Heart right ventricle (tissue), 16 donors: ENCODE results near the gene PRUNE1. TPM values are rescaled to one million over a fixed set of nuclear protein-coding genes. Genes with fewer than 3 reads are reported as not detected.

Experiments
- ATAC-seq, 8 donors: fragments of 200-7000 bp; cut with Tn5 transposase; one replicate each; pipeline ENCODE4 v1.9.1; 2020; ENCODE audit warnings: mild to moderate bottlenecking in 8 of 8, moderate library complexity in 8 of 8, moderate number of reproducible peaks in 1 of 8
- DNase-seq, 2 donors: peaks; one replicate each; pipeline ENCODE4 v3.0.0-alpha.2; 2020
- H3K27ac ChIP-seq, 10 donors: fragments of 200-600 bp; sonication (generic) in 2 of 10; one replicate each; pipeline versions ENCODE4 v1.5.0 to v1.8.0; 2020 to 2022; ENCODE audit warnings: mild to moderate bottlenecking in 3 of 10
- H3K27me3 ChIP-seq, 7 donors: fragments of 200-600 bp; one replicate each; pipeline ENCODE4 v1.8.0; 2021 to 2022; ENCODE audit warnings: mild to moderate bottlenecking in 2 of 7
- H3K36me3 ChIP-seq, 9 donors: fragments of 200-600 bp; sonication (generic) in 1 of 9; one replicate each; pipeline versions ENCODE4 v1.5.0 to v1.8.0; 2020 to 2022; ENCODE audit warnings: mild to moderate bottlenecking in 2 of 9
- H3K4me1 ChIP-seq, 9 donors: fragments of 200-600 bp; sonication (generic) in 1 of 9; one replicate each; pipeline versions ENCODE4 v1.5.0 to v1.8.0; 2020 to 2022; ENCODE audit warnings: mild to moderate bottlenecking in 4 of 9
- H3K4me3 ChIP-seq, 10 donors: fragments of 200-600 bp; sonication (generic) in 2 of 10; one replicate each; pipeline versions ENCODE4 v1.5.0 to v1.8.0; 2020 to 2022; ENCODE audit warnings: mild to moderate bottlenecking in 7 of 10, moderate library complexity in 2 of 10
- H3K9me3 ChIP-seq, 11 donors: fragments of 200-600 bp in 10 of 11; sonication (generic) in 2 of 11; one replicate each; pipeline versions ENCODE4 v1.5.0 to v1.8.0; 2013 to 2022; ENCODE audit warnings: mild to moderate bottlenecking in 2 of 11, control low read depth in 1 of 11, moderate library complexity in 1 of 11
- CTCF ChIP-seq, 9 donors: fragments of 200-600 bp; sonication (generic) in 2 of 9; IDR thresholded peaks; one replicate each; pipeline versions ENCODE4 v1.5.0 to v1.8.0; 2021 to 2022; ENCODE audit warnings: antibody characterized with exemption in 9 of 9, mild to moderate bottlenecking in 5 of 9, moderate library complexity in 1 of 9
- WGBS, 2 donors: extraction: QIAGEN DNeasy Blood & Tissue Kit; methylation state at CpG; one replicate each; pipeline ENCODE4 v1.1.7; 2013; ENCODE audit warnings: inconsistent platforms in 1 of 2; 5-methylcytosine and 5-hydroxymethylcytosine counted together
- intact Hi-C, 10 donors: fragments of 100-400 bp; cut with DNase I; formaldehyde crosslinking; loops; one replicate each; pipeline versions ENCODE4 v1.11.1 to v1.14.2; 2022
- polyA plus RNA-seq, 2 donors: library from polyadenylated mRNA; stranded (reverse); fragments of 200-250 nt; gene quantifications; one replicate each; pipeline ENCODE4 v1.2.3, GENCODE V29; 2013
- total RNA-seq, 10 donors: library from RNA; stranded (reverse); fragmentation: NEBNext Ultra II Directional in 3 of 10; extraction: Animal tissue kit (Norgen Biotek cat#: 25700) in 3 of 10; gene quantifications; one replicate each; pipeline versions ENCODE4 v1.2.1 to v1.2.4, GENCODE V29; 2021 to 2023
- donor health status: Arrhythmogenic right ventricular cardiomyopathy.
- donor health status: ischemic (EF 13 %, LVEDD 7.1; RV severe dilation, severe dysfunction).
- donor health status: healthy with polysubstance abuse.
- donor health status: DM: no; HTN: yes; CAD: no.
- donor health status: DM: no; HTN: no; CAD: no.
- donor health status: ischemic (EF 25% LVEDD 6.9; RV normal size, moderate dysfunction).
- donor health status: ischemic (EF 25% LVEDD 5.7; RV mildly dilated, moderate dysfunction).
- donor health status: healthy.
- donor health status: DM: yes; HTN: yes; CAD: no.
- donor health status: Ischemic cardiomyopathy.
- donor health status: ischemic (EF 35%, LVEDD 5.7; RV mildly dilated, moderate dysfunction).
- donor health status: nonischemic (EF 11% LVEDD 7.7; RV severe dilation, severe dysfunction).
- donor health status: DM: yes; HTN: yes; CAD: no.
- donor health status: PGD.
- donor health status: ischemic (EF 29% LVEDD 5.4; RV normal size, mild dysfunction).
- donor health status: nonischemic (EF 23%, LVEDD 6.1; RV moderate dilation, normal function).

PRUNE1 gene
- total and polyA plus RNA-seq, 12 donors = 11.5 to 50.1 (median 43.9) TPM

DNA sequence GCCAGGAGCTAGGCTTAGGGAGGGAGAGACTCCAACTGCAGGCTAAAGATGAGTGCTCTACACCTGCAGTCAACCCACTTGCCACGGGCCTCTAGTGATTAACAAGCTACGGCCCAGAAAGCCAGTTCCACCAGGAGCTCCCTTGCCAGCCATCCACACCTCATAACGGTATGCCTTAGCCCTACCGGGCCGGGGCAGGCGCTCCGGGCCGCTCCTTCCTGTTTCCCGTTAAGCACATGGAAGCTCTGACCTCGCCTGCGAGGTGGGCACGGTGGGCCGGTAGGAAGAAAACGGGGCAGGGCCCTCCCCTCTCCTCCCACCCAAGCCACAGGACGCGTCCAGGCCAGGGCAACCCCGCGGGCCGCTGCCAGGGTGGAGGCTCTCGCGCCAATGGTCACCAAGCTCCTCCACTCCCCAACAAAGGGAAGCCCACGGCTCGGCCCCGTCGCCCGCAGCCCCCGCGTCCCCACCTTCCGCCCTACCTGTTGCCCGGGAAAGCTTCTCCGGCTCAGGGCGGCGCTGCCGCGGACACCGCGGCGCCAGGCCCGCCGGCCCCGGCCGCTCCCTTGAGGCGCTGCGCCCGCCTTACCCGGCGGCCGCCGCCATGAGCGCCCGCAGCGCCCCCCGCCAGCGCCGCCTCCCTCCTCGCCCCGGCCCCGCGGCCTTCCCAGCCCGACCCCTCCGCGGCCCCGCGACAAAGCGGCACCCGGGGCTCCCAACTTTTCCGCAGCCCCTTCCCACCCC is 34.2 kb upstream of the PRUNE1 start:
- Histone ChIP-seq H3K9me3 (no peaks in the 10 kb centered on the region), H3K36me3 (peaks cover 0 to 4% (median 0%) of the 10 kb centered on the region in 9 donors), H3K4me1 (peaks cover 25 to 78% (median 49%) of the 10 kb centered on the region in 9 donors), H3K27me3 (no peaks in the 10 kb centered on the region), H3K27ac (peak overlapping the region; percentile 93 to 98 (median 96)), H3K4me3 (peak overlapping the region; percentile 40 to 96 (median 93))
- 0 to 1% methylated on average over 37 to 66 of the region's 67 CpGs for WGBS, 2 donors
- intact Hi-C loops = loop anchor here in 4 of 10 donors (5.0 to 10.0 kb wide), 3 partner anchors 47 to 349 kb away; partner anchors contain the start of genes SETDB1 (in 3 of the 4), ARNT (in 2 of the 4) and ENSA (in 1 of the 4)
- ATAC-seq (peak; percentile 3 to 35 (median 18)), DNase-seq (peak; percentile 20 to 51)
- no peak for TF ChIP-seq CTCF (IDR thresholded peaks at IDR 0.05)

- Histone ChIP-seq H3K27ac (peak within 1 kb of the TSS; percentile 93 to 98 (median 96)), H3K9me3 (no peaks in the 10 kb centered on the region), H3K4me3 (peak within 1 kb of the TSS; percentile 75 to 96 (median 93)), H3K4me1 (peaks cover 27 to 87% (median 53%) of the 10 kb centered on the region in 9 donors), H3K27me3 (no peaks in the 10 kb centered on the region), H3K36me3 (no peaks in the 10 kb centered on the region)
- no peak for TF ChIP-seq CTCF (IDR thresholded peaks at IDR 0.05)
- DNase-seq = peak; percentile 83 to 87
- intact Hi-C loops = loop anchor here in 4 of 10 donors (5.0 to 10.0 kb wide), 4 partner anchors 48 to 350 kb away; partner anchors contain the start of genes ARNT (in 3 of the 4), SETDB1 (in 3 of the 4) and ENSA (in 1 of the 4)
- 5 to 8% methylated on average over 54 to 106 of the region's 106 CpGs for WGBS, 2 donors
- ATAC-seq = peak; percentile 25 to 81 (median 60)
Measured at GRCh38 chr1:150974580-150975478, 33.4 kb upstream of the PRUNE1 start, which contains the start of gene CERS2. TSS of gene CERS2 (minus strand) at chr1:150974835. CDS start at chr1:150969090, 5,745 bp downstream.

- intact Hi-C loops = loop anchor here in 3 of 10 donors (5.0 to 10.0 kb wide), 3 partner anchors 99 to 352 kb away; partner anchors contain the start of genes ARNT (in 3 of the 3) and ENSA (in 1 of the 3)
- H3K36me3 ChIP-seq = no peaks in the 10 kb centered on the region
- H3K27ac ChIP-seq = peak overlapping the region in 5 of 10 donors; percentile 15 to 91 (median 70)
- no peaks in the 10 kb centered on the region for H3K9me3 ChIP-seq
- no peak overlapping the region for H3K4me3 ChIP-seq
- ATAC-seq (no peak), DNase-seq (no peak)
- no peaks in the 10 kb centered on the region for H3K27me3 ChIP-seq
- WGBS, 2 donors = 90 to 93% methylated on average over 9 of the region's 9 CpGs
- TF ChIP-seq CTCF (IDR thresholded peaks at IDR 0.05) = no peak
- peaks cover 20 to 75% (median 39%) of the 10 kb centered on the region in 9 donors for H3K4me1 ChIP-seq
Measured at GRCh38 chr1:150976401-150976821, 31.8 kb upstream of the PRUNE1 start.
